ENCODE measurements around the gene MAPK8IP2. TPM values are rescaled to one million over a fixed set of nuclear protein-coding genes. Genes with fewer than 3 reads are reported as not detected.
A peak's percentile ranks its signal among the peaks of the same experiment; 100 is the strongest.

Gene MAPK8IP2
- total and polyA plus RNA-seq, 2 of the 13 experiments (the other 11 are each of a cell fraction or from before 2014, with no cell fraction given): 1.3 to 2.6 TPM

DNA sequence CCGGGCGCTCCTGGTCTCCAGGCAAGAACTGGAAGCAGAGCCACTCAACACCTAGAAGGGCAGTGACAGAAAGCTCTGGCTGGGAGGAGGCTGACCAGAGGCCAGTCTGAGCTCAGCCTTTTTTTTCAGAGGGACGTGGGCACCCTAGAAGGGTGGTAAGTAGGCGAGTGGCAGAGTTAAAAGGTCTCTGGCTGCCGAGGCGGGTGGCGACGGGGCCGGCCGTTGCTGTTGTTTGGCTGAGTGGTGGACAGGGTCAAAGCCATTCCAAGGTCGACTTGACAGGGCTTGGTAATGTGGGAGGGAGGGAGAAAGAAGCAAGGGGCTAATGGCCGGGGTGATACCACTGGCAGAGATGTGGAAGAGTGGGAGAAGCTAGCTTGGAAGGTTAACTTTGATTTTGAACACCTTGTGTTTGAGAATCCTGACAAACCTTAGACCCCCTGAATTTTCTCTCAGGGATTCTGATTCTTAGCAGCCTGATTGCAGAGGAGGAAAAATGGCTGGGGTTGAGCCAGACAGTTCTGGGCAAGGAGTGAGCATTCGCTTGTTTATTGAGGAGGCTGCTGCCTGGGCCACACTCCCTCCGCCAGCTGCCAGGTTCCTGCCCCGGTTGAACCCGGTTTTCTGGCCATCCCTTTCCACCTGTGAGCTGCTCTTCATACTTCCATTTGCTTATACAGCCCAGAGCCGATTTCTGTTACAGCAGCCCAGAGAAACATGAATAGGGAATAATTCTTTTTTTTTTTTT, 37.0 kb upstream of the MAPK8IP2 start (continued):
- peak; percentile 46; the same call in 1 of the 2 replicates for TF ChIP-seq ESRRA (CRISPR knock-in tag; IDR thresholded peaks at IDR 0.05; ENCODE audit: low read depth)
- no peak for TF ChIP-seq ZBTB20 (CRISPR knock-in tag; IDR thresholded peaks at IDR 0.05; ENCODE audit: borderline replicate concordance, low read depth)
- TF ChIP-seq RFX1 (IDR thresholded peaks at IDR 0.05): no peak
- TF ChIP-seq, protein P1, sequence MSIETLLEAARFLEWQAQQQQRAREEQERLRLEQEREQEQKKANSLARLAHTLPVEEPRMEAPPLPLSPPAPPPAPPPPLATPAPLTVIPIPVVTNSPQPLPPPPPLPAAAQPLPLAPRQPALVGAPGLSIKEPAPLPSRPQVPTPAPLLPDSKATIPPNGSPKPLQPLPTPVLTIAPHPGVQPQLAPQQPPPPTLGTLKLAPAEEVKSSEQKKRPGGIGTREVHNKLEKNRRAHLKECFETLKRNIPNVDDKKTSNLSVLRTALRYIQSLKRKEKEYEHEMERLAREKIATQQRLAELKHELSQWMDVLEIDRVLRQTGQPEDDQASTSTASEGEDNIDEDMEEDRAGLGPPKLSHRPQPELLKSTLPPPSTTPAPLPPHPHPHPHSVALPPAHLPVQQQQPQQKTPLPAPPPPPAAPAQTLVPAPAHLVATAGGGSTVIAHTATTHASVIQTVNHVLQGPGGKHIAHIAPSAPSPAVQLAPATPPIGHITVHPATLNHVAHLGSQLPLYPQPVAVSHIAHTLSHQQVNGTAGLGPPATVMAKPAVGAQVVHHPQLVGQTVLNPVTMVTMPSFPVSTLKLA (IDR thresholded peaks at IDR 0.05): no peak
- TF ChIP-seq ZNF333 (CRISPR knock-in tag; IDR thresholded peaks at IDR 0.05; ENCODE audit: borderline replicate concordance): 0 out of 2 replicates have a peak, but pooled peaks have one; percentile 55
- no peak; the same call in 1 of the 2 replicates for TF ChIP-seq ETV5 (CRISPR knock-in tag; IDR thresholded peaks at IDR 0.05; ENCODE audit: borderline replicate concordance)
- no peak for TF ChIP-seq HHEX (CRISPR knock-in tag; IDR thresholded peaks at IDR 0.05)
- TF ChIP-seq RBM22 (optimal IDR thresholded peaks at IDR 0.05; ENCODE audit: low read length): no peak
- TF ChIP-seq, protein P2, sequence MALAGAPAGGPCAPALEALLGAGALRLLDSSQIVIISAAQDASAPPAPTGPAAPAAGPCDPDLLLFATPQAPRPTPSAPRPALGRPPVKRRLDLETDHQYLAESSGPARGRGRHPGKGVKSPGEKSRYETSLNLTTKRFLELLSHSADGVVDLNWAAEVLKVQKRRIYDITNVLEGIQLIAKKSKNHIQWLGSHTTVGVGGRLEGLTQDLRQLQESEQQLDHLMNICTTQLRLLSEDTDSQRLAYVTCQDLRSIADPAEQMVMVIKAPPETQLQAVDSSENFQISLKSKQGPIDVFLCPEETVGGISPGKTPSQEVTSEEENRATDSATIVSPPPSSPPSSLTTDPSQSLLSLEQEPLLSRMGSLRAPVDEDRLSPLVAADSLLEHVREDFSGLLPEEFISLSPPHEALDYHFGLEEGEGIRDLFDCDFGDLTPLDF (CRISPR knock-in tag; IDR thresholded peaks at IDR 0.05): no peak
- TF ChIP-seq HDAC6 (IDR thresholded peaks at IDR 0.05; ENCODE audit: low read depth, low read length): no peak
- TF ChIP-seq NR2F1 (CRISPR knock-in tag; IDR thresholded peaks at IDR 0.05): no peak
- no peak for TF ChIP-seq KDM2A (CRISPR knock-in tag; IDR thresholded peaks at IDR 0.05; ENCODE audit: borderline replicate concordance, low read depth)
- TF ChIP-seq ZNF572 (CRISPR knock-in tag; IDR thresholded peaks at IDR 0.05): 0 out of 2 replicates have a peak, but pooled peaks have one; percentile 10
- no peak for TF ChIP-seq NFKB2 (CRISPR knock-in tag; IDR thresholded peaks at IDR 0.05; ENCODE audit: borderline replicate concordance)
- TF ChIP-seq FOXK1 (CRISPR knock-in tag; IDR thresholded peaks at IDR 0.05; ENCODE audit: borderline replicate concordance, low read depth): peak; percentile 56; the same call in 1 of the 2 replicates
